Measurements from ENCODE around the gene PSKH1. TPM values are rescaled to one million over a fixed set of nuclear protein-coding genes. Genes with fewer than 3 reads are reported as not detected.
"Not testable (repeated sequence)": the region's sequence is repeated elsewhere in the genome, so short reads cannot be mapped to it uniquely, and the experiment has no call there.

PSKH1 gene
- total RNA-seq, 1 experiment from 2014 or later, result 24.2 TPM

- ChIA-PET POLR2A (ENCODE audit: low non-redundant PET) (no interaction called here), CTCF (no interaction called here)
- no TSS peak for BruUV-seq (replicated peaks)
- Histone ChIP-seq H3K4me1 (ENCODE audit: insufficient read depth, low read length, poor library complexity, severe bottlenecking) (peaks cover 19% of the 10 kb centered on the region), H3K9me3 (ENCODE audit: low read depth, low read length, poor library complexity, severe bottlenecking) (no peaks in the 10 kb centered on the region), H3K36me3 (ENCODE audit: insufficient read depth, low read length, poor library complexity, severe bottlenecking) (no peaks in the 10 kb centered on the region), H3K4me3 (ENCODE audit: low read depth, low read length, poor library complexity, severe bottlenecking) (no peak overlapping the region), H3K27ac (ENCODE audit: low read depth, low read length, poor library complexity, severe bottlenecking) (no peak overlapping the region), H3K27me3 (replicated peaks; ENCODE audit: insufficient read depth, low read depth, low read length, poor library complexity) (no peaks in the 10 kb centered on the region)
- intact Hi-C loops (cut with micrococcal nuclease; ENCODE audit: unreplicated experiment), result no loop called here
- no peak for TF ChIP-seq EZH2 (IDR thresholded peaks at IDR 0.05; ENCODE audit: borderline replicate concordance, low read depth, low read length, poor library complexity, severe bottlenecking)
- TF ChIP-seq, protein P1, sequence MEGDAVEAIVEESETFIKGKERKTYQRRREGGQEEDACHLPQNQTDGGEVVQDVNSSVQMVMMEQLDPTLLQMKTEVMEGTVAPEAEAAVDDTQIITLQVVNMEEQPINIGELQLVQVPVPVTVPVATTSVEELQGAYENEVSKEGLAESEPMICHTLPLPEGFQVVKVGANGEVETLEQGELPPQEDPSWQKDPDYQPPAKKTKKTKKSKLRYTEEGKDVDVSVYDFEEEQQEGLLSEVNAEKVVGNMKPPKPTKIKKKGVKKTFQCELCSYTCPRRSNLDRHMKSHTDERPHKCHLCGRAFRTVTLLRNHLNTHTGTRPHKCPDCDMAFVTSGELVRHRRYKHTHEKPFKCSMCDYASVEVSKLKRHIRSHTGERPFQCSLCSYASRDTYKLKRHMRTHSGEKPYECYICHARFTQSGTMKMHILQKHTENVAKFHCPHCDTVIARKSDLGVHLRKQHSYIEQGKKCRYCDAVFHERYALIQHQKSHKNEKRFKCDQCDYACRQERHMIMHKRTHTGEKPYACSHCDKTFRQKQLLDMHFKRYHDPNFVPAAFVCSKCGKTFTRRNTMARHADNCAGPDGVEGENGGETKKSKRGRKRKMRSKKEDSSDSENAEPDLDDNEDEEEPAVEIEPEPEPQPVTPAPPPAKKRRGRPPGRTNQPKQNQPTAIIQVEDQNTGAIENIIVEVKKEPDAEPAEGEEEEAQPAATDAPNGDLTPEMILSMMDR (conservative IDR thresholded peaks at IDR 0.05; ENCODE audit: low read depth, low read length), result no peak
- DNase-seq (ENCODE audit: low spot score), result no peak
Measured at GRCh38 chr16:67971111-67971510, 78.1 kb downstream of the PSKH1 start.

DNA sequence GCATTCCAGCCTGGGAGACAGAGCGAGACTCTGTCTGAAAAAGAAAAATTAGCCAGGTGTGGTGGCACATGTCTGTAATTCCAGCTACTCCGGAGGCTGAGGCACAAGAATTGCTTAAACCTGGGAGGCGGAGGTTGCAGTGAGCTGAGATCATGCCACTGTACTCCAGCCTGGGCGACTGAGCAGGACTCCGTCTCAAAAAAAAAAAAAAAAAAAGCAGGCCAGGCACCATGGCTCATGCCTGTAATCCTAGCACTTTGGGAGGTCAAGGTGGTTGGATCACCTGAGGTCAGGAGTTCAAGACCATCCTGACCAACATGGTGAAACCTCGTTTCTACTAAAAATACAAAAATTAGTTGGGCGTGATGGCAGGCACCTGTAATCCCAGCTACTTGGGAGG is 79.2 kb downstream of the PSKH1 start:
- CTCF ChIA-PET; H3K4me1 ChIP-seq (ENCODE audit: insufficient read depth, low read length, poor library complexity, severe bottlenecking); H3K27me3 ChIP-seq (replicated peaks; ENCODE audit: insufficient read depth, low read depth, low read length, poor library complexity); H3K36me3 ChIP-seq (ENCODE audit: insufficient read depth, low read length, poor library complexity, severe bottlenecking); H3K27ac ChIP-seq (ENCODE audit: low read depth, low read length, poor library complexity, severe bottlenecking); H3K4me3 ChIP-seq (ENCODE audit: low read depth, low read length, poor library complexity, severe bottlenecking); intact Hi-C loops (cut with micrococcal nuclease; ENCODE audit: unreplicated experiment); BruUV-seq (replicated peaks); H3K9me3 ChIP-seq (ENCODE audit: low read depth, low read length, poor library complexity, severe bottlenecking); DNase-seq (ENCODE audit: low spot score); POLR2A ChIA-PET (ENCODE audit: low non-redundant PET): not testable (repeated sequence)

GRCh38 chr16:67975321-67976105 is 82.5 kb downstream of the PSKH1 start:
- intact Hi-C loops (cut with micrococcal nuclease; ENCODE audit: unreplicated experiment), result no loop called here
- TF ChIP-seq, protein P1 (conservative IDR thresholded peaks at IDR 0.05; ENCODE audit: low read depth, low read length), result no peak
- TF ChIP-seq EZH2 (IDR thresholded peaks at IDR 0.05; ENCODE audit: borderline replicate concordance, low read depth, low read length, poor library complexity, severe bottlenecking), result no peak
- Histone ChIP-seq H3K36me3 (ENCODE audit: insufficient read depth, low read length, poor library complexity, severe bottlenecking) (no peaks in the 10 kb centered on the region), H3K4me1 (ENCODE audit: insufficient read depth, low read length, poor library complexity, severe bottlenecking) (no peaks in the 10 kb centered on the region), H3K27me3 (replicated peaks; ENCODE audit: insufficient read depth, low read depth, low read length, poor library complexity) (no peaks in the 10 kb centered on the region), H3K9me3 (ENCODE audit: low read depth, low read length, poor library complexity, severe bottlenecking) (no peaks in the 10 kb centered on the region), H3K27ac (ENCODE audit: low read depth, low read length, poor library complexity, severe bottlenecking) (no peak overlapping the region), H3K4me3 (ENCODE audit: low read depth, low read length, poor library complexity, severe bottlenecking) (no peak overlapping the region)
- BruUV-seq (replicated peaks), result no TSS peak
- POLR2A ChIA-PET (ENCODE audit: low non-redundant PET), result no interaction called here
- DNase-seq (ENCODE audit: low spot score), result no peak
- CTCF ChIA-PET, result no interaction called here

DNA sequence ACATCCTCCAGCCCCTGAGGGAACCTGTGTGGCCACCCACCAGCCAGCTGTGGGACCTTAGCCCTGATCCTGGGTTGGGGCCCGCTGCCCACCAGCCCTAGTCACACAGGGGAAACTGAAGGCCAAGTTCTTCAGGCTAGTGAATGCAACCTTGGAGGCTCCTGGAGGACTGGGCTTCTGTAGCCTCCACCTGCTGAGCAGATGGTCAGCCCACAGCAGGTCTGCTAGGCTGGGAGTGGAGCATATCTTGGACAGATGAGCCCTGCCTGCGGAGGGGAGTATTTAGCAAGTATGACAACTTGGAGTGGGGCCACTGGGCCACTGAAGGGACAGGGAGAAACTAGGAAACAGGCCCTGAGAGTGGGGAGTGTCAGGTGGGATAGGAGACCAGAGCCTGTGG is 83.2 kb downstream of the PSKH1 start:
- H3K36me3 ChIP-seq (ENCODE audit: insufficient read depth, low read length, poor library complexity, severe bottlenecking), result no peaks in the 10 kb centered on the region
- H3K4me3 ChIP-seq (ENCODE audit: low read depth, low read length, poor library complexity, severe bottlenecking), result no peak overlapping the region
- TF ChIP-seq, protein P1 (conservative IDR thresholded peaks at IDR 0.05; ENCODE audit: low read depth, low read length), result no peak
- no peak for TF ChIP-seq EZH2 (IDR thresholded peaks at IDR 0.05; ENCODE audit: borderline replicate concordance, low read depth, low read length, poor library complexity, severe bottlenecking)
- intact Hi-C loops (cut with micrococcal nuclease; ENCODE audit: unreplicated experiment), result no loop called here
- no peak for DNase-seq (ENCODE audit: low spot score)
- POLR2A ChIA-PET (ENCODE audit: low non-redundant PET), result no interaction called here
- CTCF ChIA-PET, result no interaction called here
- BruUV-seq (replicated peaks), result no TSS peak
- no peaks in the 10 kb centered on the region for H3K4me1 ChIP-seq (ENCODE audit: insufficient read depth, low read length, poor library complexity, severe bottlenecking)
- H3K9me3 ChIP-seq (ENCODE audit: low read depth, low read length, poor library complexity, severe bottlenecking), result no peaks in the 10 kb centered on the region
- H3K27ac ChIP-seq (ENCODE audit: low read depth, low read length, poor library complexity, severe bottlenecking), result no peak overlapping the region
- no peaks in the 10 kb centered on the region for H3K27me3 ChIP-seq (replicated peaks; ENCODE audit: insufficient read depth, low read depth, low read length, poor library complexity)

All from A673 (cell line).